ENCODE measurements around the gene SPHKAP. TPM values are rescaled to one million over a fixed set of nuclear protein-coding genes. Genes with fewer than 3 reads are reported as not detected.

Gene SPHKAP
- total and polyA plus RNA-seq, 7 donors, result 0.15 to 0.83 (median 0.41) TPM; not detected in 2

GRCh38 chr2:228104215-228104614, 77.3 kb downstream of the SPHKAP start:
- no peak for TF ChIP-seq POLR2A (IDR thresholded peaks at IDR 0.05)
- TF ChIP-seq POLR2AphosphoS5 (IDR thresholded peaks at IDR 0.05), result no peak
- TF ChIP-seq EP300 (IDR thresholded peaks at IDR 0.05), result no peak
- TF ChIP-seq CTCF (IDR thresholded peaks at IDR 0.05), result no peak
- H3K9me3 ChIP-seq, result peaks cover 0 to 3% (median 0%) of the 10 kb centered on the region in 4 donors
- DNase-seq, result no peak
- H3K36me3 ChIP-seq, result no peaks in the 10 kb centered on the region
- no peak overlapping the region for H3K4me3 ChIP-seq
- H3K27me3 ChIP-seq, result no peaks in the 10 kb centered on the region
- WGBS, 2 donors, result 80 to 85% methylated on average over 2 of the region's 2 CpGs
- no peaks in the 10 kb centered on the region for H3K4me1 ChIP-seq
- H3K27ac ChIP-seq, result no peak overlapping the region
- intact Hi-C loops (cut with DNase I), result no loop called here

- H3K4me1 ChIP-seq, result no peaks in the 10 kb centered on the region
- 75 to 77% methylated on average over 5 of the region's 5 CpGs for WGBS, 2 donors
- DNase-seq, result no peak
- intact Hi-C loops (cut with DNase I), result no loop called here
- no peaks in the 10 kb centered on the region for H3K27me3 ChIP-seq
- H3K27ac ChIP-seq, result no peak overlapping the region
- peaks cover 0 to 3% (median 0%) of the 10 kb centered on the region in 4 donors for H3K9me3 ChIP-seq
- no peaks in the 10 kb centered on the region for H3K36me3 ChIP-seq
- H3K4me3 ChIP-seq, result no peak overlapping the region
- no peak for TF ChIP-seq CTCF (IDR thresholded peaks at IDR 0.05)
- no peak for TF ChIP-seq POLR2AphosphoS5 (IDR thresholded peaks at IDR 0.05)
- TF ChIP-seq POLR2A (IDR thresholded peaks at IDR 0.05), result no peak
- no peak for TF ChIP-seq EP300 (IDR thresholded peaks at IDR 0.05)
Measured at GRCh38 chr2:228103379-228103778, 78.1 kb downstream of the SPHKAP start.

GRCh38 chr2:228102949-228103348, 78.5 kb downstream of the SPHKAP start:
- no peak overlapping the region for H3K4me3 ChIP-seq
- WGBS, 2 donors, result 77 to 78% methylated on average over 4 of the region's 4 CpGs
- H3K27me3 ChIP-seq, result no peaks in the 10 kb centered on the region
- no peak for DNase-seq
- H3K9me3 ChIP-seq, result peaks cover 0 to 3% (median 0%) of the 10 kb centered on the region in 4 donors
- TF ChIP-seq POLR2A (IDR thresholded peaks at IDR 0.05) (no peak), EP300 (IDR thresholded peaks at IDR 0.05) (no peak), POLR2AphosphoS5 (IDR thresholded peaks at IDR 0.05) (no peak), CTCF (IDR thresholded peaks at IDR 0.05) (no peak)
- intact Hi-C loops (cut with DNase I), result no loop called here
- no peaks in the 10 kb centered on the region for H3K4me1 ChIP-seq
- no peak overlapping the region for H3K27ac ChIP-seq
- H3K36me3 ChIP-seq, result no peaks in the 10 kb centered on the region

GRCh38 chr2:228094377-228094921, 87.0 kb downstream of the SPHKAP start:
- intact Hi-C loops (cut with DNase I), result no loop called here
- no peaks in the 10 kb centered on the region for H3K36me3 ChIP-seq
- H3K4me3 ChIP-seq, result no peak overlapping the region
- whole genome bisulfite sequencing, 2 donors, result 89 to 90% methylated on average over 6 of the region's 6 CpGs
- H3K4me1 ChIP-seq, result no peaks in the 10 kb centered on the region
- no peak for TF ChIP-seq EP300 (IDR thresholded peaks at IDR 0.05)
- no peak for TF ChIP-seq CTCF (IDR thresholded peaks at IDR 0.05)
- TF ChIP-seq POLR2AphosphoS5 (IDR thresholded peaks at IDR 0.05), result no peak
- no peak for TF ChIP-seq POLR2A (IDR thresholded peaks at IDR 0.05)
- DNase-seq, result no peak
- H3K27ac ChIP-seq, result no peak overlapping the region
- peaks cover 0 to 4% (median 1%) of the 10 kb centered on the region in 4 donors for H3K9me3 ChIP-seq
- no peaks in the 10 kb centered on the region for H3K27me3 ChIP-seq

- TF ChIP-seq POLR2A (IDR thresholded peaks at IDR 0.05), result no peak
- Histone ChIP-seq H3K4me3 (no peak overlapping the region), H3K4me1 (no peaks in the 10 kb centered on the region)
Measured at GRCh38 chr2:228092056-228092455, 89.4 kb downstream of the SPHKAP start.

More at GRCh38 chr2:228092056-228092455, 89.4 kb downstream of the SPHKAP start:
- DNase-seq, result no peak
- WGBS, 2 donors, result 85 to 88% methylated on average over 9 of the region's 9 CpGs
- Histone ChIP-seq H3K36me3 (no peaks in the 10 kb centered on the region), H3K9me3 (peaks cover 0 to 5% (median 2%) of the 10 kb centered on the region in 4 donors), H3K27me3 (no peaks in the 10 kb centered on the region), H3K27ac (no peak overlapping the region)
- intact Hi-C loops (cut with DNase I), result no loop called here
